Stimulated activated CD8-positive, alpha-beta memory T cell treated with anti-CD3 and anti-CD28 coated beads, Interleukin-15, amount 100 ng/mL, for 48 hours (primary cell): Measurements from ENCODE around the gene OR6A2.
A peak's percentile ranks its signal among the peaks of the same experiment; 100 is the strongest.
"Not testable (repeated sequence)": the region's sequence is repeated elsewhere in the genome, so short reads cannot be mapped to it uniquely, and the experiment has no call there.

Experiments used
- DNase-seq, 2 donors: peaks; one replicate each; pipeline ENCODE4 v3.0.0-alpha.2; 2020; ENCODE audit warnings: low read depth in 2 of 2

OR6A2 gene

DNA sequence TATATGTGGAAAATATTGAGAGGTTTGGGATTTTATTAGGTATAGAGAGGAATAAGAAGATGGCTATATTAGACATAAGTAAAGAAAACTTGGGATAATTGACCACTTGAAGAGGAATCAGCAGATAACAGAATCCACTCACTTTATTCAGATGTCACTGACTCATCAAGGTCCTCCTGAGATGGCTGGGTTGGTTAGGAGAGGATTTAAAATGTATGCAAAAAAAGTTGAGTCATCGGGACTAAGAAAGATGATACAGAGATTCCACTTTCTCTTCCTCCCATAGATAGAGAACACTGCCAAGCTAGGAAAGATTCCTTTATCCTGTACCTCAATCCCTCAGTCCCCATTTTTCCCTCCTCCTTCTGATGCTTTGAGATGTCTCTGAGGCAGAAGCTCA lies at the start of gene OR6A2:
OR6A2 (minus strand) TSS at position 288 of the 400 bp plus-strand sequence. CDS start 3,981 bp downstream, outside the sequence.
- DNase-seq, result no peak

DNA sequence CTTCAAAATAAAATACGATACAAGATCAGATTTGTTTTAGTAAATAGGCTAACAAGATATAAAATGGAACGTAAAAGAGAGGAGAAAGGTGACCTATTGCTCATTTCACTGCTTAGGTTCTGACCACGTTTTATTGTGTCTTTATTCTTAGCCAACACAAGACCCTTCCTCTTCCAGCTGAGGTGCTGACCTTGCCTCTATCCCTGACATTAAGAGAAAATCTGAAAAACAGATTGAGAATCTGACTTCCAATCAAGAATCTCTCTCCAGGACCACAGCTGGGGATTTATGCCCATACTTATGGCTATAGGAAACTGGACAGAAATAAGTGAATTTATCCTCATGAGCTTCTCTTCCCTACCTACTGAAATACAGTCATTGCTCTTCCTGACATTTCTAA lies 45.9 kb upstream of the OR6A2 start, which contains the start of gene OR10A5:
OR10A5 (plus strand) TSS at position 301 of the 400 bp plus-strand sequence; CDS start at position 301, 0 bp downstream.
- no peak for DNase-seq

DNA sequence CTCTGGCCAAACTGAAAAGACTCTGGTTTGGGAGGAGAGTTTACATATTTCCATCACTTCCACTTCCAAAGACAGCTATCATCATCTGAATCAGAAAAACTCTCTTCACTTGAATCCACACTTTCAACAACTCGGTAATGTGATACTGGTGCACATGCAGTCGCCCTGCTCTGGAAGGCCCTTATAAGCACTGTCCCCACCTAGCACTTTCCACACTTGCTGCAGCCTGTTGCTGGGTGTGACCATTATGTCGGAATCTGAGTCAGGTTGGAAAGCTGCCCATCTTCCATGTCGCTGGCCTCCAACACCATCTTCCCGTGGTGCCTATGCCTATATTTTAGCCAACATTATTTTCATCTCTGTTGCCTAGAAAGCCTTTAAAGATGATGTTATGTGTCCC lies 44.9 kb upstream of the OR6A2 start:
- DNase-seq, result no peak

DNA sequence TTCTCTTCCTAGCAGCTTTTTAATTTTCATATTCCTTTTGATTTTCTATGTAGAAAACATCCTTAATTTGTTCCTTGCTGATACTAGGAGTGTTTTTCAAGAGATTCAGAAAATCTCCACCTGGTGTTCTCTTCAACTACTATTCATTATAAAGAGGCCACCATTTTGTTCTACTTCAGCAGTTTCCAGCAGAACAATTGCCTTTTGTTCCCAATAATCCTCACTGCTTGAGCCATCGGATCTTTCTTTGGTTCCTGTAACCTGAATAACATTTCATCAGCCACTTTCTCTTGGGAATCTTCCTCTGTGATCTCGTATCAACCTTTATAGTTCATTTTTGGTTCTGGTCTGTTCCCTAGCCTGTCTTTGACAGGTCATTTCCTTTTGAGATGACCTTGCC lies 44.2 kb upstream of the OR6A2 start:
- no peak for DNase-seq

DNA sequence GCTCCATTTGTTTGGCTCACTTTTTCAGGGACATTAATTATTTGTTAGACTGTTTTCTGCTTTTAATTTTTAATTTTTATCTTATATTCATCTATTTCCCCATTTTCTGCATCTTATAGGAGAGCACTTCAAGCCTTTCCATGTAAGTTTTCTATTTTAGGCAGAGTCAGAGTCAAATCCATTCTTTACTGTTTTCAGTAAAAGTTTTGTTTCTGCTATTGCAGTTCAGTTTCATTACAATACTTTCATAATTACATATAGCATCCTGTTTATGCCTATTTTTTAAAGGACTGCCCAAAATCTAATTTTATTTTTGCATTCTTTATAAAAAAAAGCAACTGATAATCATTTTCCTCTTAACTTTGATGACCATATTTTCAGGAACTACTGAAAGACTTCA lies 42.2 kb upstream of the OR6A2 start:
- no peak for DNase-seq

DNA sequence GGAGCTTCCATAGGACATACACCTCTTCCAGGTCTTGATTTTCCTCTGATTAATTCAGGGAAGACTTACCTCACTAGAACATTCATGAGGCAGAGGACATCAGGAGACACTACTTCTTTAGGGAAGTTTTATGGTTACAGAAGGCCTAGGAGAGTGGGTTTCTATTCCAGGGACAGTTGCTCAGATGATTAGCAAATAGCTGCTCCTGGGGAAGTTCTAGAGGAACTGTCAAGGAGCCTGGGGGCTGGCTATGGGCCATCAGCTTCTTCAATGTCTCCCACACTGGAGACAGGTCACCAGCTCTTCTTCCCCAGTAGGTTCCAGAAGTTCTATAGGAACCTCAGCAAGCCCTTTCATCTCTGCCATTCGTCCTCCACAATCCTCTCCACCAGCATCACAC lies 34.5 kb upstream of the OR6A2 start:
- DNase-seq, result no peak

DNA sequence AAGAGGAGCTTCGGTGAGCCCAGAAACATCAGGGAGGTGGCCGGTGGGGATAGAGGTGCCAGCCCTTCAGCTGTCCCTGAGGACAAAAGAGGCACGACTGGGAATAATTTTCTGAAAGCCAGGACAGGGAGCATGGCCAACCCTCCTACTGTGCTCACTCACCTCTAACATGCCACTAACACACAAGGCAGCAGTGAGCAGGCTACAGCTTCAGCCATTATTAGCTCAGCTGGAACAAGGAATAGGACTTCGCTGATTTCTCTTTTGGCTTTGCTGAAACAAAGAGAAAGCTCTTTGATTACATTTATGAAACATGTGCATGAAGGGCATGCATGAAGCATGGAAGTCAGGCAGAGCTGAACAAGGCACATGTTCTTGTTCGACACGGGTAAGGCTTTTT lies 33.9 kb upstream of the OR6A2 start:
- no peak for DNase-seq

DNA sequence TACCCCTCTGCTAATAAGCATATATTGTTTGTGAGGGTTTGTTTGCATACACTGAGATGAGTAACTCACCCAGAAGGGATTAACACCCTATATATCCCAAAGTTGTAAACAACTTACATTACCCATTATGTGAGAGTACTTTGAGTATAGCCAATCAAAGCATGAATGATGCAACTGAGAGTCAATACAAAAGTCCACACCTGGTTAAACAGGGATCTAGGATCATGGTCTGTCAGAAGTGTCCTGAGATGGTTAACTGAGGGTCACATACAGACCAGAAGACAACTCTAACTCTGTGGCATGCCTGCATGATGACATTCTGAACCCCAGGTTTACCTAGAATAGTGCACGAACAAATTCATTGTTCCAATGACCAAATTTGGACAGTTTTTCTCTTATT lies 28.6 kb upstream of the OR6A2 start:
- DNase-seq, result no peak

DNA sequence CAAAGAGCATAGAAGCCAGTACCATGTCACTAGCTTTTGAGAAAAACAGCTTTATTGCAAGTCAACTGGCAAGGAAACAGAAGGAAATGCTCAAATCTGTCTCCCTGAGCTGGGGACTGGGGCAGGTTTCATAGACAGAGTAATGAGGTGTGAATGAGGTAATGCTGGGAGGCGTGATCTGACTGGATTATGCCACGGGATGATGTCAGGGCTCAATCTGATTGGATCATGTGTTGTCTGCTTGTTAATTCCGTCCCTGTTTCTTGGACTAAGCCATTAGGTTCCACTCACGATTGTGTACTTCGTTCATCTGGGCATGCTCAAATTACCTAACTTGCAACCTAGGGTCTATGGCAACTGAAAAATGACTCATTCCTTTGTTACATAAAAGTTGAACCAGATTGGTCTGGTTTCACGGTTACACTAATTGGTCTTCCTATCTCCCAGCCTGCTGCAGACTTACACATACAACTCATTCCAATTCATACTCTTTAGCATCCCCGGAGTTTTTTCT lies 25.8 kb upstream of the OR6A2 start:
- DNase-seq, result no peak

DNA sequence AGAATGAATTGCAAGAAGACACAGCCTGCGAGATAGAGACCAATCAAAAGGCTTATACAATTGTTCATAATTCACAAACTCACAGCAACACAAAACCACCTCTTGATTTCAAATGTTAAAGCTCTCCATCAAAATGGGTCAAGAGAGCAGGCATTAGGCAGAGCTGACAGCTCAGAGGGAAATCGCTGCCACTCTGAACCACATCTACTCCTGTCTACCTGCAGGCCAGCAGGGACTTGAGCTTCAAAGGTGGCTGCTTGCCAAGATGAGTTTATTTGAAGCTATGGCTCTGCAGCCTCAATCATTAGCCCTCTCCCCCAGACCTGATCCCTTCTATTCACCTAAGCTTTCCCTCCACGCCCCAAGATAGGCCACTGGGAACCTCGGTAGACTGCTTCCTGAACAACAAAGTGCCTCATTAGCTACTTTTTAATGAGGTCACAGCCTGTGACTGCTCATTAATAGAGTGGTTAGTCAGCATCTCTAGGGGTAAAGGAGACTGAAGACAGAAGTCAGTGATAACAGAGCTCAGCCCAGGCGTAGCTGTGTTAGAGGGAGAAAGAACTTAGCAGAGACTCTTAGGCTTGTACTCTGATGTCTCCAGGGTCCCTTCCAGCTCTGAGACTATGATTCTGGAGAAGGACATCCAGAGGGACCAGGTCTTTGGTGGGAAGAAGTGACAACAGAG lies 24.8 kb upstream of the OR6A2 start:
- no peak for DNase-seq

DNA sequence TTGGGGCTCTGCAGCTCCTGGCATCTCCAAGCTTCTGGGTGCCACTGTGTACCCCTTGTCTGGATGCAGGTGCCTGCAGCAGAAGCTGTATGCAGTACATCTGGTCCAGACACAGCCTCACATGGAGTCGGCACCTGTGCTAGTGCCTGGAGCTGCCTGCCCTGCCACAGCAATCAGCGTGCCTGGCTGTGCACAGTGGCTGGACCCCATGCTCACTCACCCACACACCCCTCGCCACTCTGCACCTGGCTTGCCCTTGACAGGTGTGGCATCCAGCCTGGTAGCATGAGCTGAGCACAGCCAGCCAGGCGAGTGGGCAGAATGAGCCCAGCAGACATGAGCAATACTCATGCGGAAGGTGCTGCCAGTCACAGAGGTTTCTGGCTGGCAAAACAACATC lies 19.5 kb upstream of the OR6A2 start:
- DNase-seq, result no peak

DNA sequence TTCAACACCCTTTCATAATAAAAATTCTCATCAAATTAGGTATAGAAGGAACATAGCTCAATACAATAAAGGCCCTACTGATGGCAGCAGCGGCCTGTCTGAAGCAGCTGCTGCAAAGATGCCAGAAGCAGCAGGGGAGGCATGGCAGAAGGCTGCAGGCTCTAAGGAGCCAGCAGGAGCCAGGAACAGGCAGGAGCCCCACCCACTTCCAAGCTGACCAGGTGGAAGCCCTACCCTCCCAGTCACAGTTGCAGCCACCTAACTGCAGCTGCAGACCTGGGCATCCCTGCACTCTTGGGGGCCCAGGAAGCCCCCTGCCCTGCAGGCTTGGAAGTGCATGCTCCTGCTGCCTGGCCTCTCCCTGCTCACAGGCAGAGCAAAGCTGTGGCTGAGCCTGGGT lies 18.2 kb upstream of the OR6A2 start:
- DNase-seq, result no peak

DNA sequence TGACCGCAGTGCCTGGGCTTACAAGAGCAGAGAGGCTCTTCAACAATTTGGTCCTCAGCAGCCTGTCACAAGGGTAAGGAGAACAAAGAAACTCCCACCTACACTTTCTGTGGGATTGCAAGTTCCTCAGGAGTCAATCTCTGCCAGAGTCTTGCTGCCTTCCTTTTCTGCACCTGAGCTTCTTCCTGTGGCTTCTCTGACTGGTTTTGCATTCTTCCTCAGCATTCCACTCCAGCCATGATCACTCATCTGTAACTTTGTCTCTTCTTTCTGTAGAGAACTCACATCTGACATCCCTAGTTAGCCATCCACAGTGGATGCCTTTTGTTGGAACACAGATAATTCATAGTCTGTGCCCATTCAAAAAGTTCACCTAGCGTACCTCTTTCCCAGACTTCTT lies 14.2 kb upstream of the OR6A2 start:
- DNase-seq, result no peak

DNA sequence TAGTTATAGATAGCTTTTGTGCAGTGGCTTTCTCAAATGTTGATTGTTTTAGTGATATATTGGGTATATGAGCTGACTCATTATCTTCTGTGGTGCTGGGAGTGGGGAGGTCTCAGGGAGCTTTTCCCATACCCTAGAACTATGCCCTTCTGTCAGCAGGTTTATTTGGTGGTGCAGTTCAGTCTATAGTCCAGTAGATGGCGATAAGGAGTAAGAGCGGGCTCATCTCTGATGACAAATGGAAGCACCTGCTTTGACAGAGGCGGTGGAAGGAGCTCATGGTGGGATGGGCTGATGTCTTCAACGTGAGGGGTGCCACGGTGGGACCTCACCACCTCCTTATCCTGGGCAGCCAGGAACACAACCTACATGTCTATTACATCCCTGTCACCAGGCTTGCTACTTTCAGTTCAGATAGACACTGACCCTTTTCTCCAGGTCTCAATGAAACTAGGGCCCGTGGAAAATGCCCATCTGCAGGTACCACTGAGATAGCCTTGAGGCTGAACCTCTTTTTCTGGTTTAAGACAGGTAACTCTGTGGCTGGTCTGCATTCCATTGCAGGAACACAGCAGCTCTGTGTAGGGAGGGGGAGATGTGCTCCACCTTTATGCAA lies 13.0 kb upstream of the OR6A2 start:
- DNase-seq, result no peak

DNA sequence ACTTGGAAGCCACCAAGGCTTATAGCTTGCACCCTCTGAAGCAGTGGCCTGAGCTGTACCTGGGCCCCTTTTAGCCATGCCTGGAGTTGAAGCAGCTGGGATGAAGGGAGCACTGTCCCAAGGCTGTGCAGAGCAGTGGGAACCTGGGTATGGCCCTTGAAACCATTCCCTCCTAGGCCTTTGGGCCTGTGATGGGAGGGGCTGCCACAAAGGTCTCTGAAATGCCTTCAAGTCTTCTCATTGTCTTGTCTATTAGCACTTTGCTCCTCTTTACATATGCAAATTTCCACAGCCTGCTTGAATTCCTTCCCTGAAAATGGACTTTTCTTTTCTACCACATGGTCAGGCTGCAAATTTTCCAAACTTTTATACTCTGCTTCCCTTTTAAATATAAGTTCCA lies 1.6 kb upstream of the OR6A2 start:
- DNase-seq, result not testable (repeated sequence)

DNA sequence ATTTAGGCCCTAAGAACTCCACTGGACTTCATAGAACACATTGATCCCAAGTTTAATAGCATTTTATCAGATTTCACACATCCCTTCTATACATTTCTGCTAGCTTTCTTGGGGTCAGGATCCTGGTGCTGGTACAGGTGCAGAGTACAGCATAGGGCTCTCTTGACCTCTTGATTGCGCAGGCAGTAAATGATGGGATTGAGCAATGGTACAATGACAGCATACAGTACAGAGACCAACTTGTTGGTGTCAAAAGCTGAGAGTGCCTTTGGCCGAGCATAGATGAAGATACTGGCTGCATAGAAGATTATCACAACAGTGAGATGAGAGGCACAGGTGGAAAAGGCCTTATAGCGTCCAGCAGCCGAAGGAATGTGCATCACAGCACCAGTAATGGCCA lies 4.8 kb downstream of the OR6A2 start:
- no peak for DNase-seq

DNA sequence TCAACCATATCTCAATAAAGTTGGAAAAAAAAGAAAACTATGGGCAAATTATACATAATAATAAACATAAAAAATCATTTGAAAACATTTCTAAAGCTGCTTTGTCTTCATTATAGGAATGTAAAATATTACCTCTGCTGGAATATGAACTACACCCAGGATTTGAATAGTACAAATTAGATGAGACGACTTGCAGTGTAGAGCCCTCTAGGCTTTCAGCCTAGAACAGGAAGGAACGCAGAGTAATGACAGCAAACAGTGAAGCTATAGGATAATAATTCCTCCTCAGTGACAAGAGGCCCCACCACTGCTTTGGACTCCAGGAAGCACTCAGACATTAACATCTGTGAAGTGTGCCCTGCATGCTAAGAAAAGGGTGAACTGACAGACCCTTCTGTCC lies 8.9 kb downstream of the OR6A2 start:
- no peak for DNase-seq

DNA sequence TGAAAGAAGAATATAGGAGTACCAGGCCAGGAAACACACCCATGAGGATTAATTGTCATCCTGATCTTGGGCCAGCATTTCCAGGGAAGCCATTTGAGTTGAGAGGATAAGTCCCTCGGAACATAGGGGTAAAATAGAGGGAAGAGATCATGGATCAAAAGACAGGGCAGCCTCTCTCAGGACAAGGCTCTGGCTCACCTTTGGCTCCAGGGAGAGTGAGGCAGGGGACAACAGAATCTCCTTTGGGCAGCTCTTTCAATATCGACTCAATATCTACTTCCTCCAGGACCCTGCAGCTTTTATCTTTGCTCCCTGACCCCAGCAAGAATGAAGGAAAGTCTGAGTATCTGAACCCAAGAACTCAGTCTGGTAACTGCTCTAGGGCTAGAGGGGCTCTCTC lies 16.8 kb downstream of the OR6A2 start, which contains the start of gene OR2AG1:
OR2AG1 (plus strand) TSS at position 301 of the 400 bp plus-strand sequence. CDS start 2,018 bp downstream, outside the sequence.
- no peak for DNase-seq

DNA sequence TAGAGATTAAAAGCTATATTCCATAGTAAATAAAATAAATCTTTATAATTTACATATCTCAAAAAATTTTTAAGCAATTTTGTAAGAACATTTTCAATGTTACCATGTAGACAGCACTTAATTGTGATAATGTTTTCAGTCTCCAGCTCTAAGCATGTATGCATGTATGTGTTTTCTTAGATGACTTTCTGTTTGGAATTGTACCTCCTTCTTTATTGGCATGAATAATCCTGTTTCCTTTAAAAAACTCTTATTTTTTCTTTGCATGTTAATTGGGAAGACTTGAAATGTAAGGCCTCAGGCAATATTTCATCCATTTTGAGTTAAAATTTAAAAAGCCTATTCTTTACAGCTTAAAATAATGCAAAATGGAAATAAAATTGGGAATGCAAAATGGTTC lies 18.7 kb downstream of the OR6A2 start:
- DNase-seq, result no peak

DNA sequence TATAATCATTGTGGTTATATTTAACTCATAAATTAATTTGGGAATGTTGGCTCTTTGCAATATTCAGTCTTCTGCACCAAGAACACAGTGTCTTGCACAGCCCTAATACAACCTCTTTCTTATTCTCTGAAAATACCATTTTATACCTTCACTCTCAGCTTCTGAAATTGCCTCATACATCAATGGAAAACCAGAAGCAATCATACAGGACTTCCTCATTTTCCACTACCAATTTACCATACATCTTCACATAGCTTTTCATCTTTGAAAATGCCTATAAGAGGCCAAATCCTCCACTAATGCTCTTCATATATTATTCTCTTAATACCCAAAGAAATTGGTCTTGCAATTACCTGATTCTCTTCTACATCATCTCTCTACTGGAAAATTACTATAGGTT lies 21.0 kb downstream of the OR6A2 start:
- DNase-seq, result no peak

DNA sequence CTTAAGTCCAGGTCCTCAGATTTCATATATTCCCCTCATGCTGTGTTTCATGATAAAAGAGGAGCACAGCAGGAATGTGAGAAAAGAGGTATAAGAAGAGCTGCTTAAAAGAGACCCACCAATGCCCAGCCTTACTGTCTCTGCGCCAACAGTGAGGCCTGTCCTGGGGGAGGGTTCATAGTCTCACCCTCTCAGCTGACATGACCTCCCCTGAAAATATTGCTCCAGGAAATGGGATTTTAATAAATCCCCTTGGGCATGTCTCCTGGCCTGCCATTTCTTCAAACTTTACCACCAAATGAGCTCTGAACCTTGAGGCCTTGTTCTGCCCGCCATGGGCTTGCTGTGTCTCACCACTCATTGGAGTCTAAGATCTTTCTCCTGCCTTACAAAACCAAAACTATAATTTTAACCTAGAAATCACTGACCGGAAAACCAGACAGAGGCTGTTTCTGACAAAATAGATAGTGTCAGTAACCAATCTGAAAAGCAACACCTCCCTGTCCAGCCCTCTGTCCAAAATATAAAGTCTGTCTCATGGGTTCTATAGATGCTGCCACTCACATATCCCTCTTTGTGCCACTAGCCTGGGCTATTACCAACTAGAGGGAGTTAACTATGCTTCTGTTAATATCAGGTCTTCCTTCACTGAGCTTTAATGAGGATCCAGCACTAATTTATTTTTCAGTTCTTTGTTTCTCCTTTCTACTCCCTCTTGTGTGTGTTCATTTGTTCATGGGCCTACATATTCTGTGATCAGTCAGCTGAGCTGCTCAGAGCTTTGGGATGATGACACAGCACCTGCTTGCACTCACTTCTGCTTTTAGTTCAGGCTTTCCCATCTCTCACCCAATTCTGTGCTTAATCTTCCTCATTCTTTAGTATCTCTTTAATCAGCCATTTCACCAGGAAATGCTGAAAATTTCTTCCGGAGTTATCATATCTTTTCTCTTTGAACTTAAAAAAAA lies 27.3 kb downstream of the OR6A2 start, which contains the start of gene OR2AG2:
OR2AG2 (minus strand) TSS at position 51 of the 968 bp plus-strand sequence. CDS start 3,019 bp downstream, outside the sequence.
- no peak for DNase-seq

DNA sequence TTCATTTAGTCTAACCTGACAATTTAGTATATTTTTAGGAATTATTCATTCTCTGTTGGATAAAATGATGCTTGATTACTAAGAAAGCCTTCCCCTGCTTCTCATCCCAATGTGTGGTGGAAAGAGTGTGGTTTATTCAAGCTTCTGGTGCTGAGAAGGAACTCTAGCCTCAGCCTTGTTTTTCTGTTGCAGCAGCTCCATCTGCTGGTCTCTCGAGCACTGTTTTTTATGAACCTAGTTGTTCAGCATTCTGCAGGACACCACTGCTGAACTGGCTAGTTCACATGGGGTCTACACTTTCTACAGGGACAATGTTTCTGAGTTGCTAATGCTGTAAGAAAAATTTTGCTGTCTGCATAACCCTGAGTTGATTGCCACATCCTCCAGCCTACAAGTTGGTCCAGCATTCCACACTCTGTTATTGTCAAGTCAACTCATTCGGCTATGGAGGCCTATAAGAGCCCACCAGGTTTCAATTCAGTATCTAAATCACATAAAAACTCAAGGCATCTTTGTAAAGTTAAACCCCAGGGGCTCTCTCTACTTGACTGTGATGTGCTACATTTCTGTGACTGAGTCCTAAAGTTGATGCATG lies 42.0 kb downstream of the OR6A2 start:
- peak in 1 of 2 donors; percentile 18 for DNase-seq
